IMR-90 (cell line): Measurements from ENCODE around the gene TEX35. TPM values are rescaled to one million over a fixed set of nuclear protein-coding genes. Genes with fewer than 3 reads are reported as not detected.

Source experiments
- ATAC-seq: fragments of 200-7000 bp; cut with Tn5 transposase; 2 replicates; pipeline ENCODE4 v1.9.1; 2020; ENCODE audit warnings: low read depth, mild to moderate bottlenecking, moderate library complexity
- BruUV-seq: library from RNA; stranded (reverse); fragments of 400-500 nt; replicated peaks from 2 replicates; lab custom pipeline; 2021; lab: Mats Ljungman, UMichigan
- CTCF ChIA-PET: fragments of 300-600 bp; formaldehyde crosslinking; extraction: SDS; loops from one replicate; lab custom pipeline; 2021; ENCODE audit warnings: antibody characterized with exemption; lab: Yijun Ruan, JAX
- POLR2A ChIA-PET: fragments of 300-600 bp; sonication (Branson Sonifier 250); formaldehyde crosslinking; loops from one replicate; lab custom pipeline; 2022; ENCODE audit warnings: antibody characterized with exemption; ENCODE audit not compliant: unreplicated experiment; lab: Charles Lee
- DNase-seq: peaks from one replicate; pipeline ENCODE4 v3.0.0; 2013
- H2AFZ ChIP-seq: replicated peaks from 2 replicates; pipeline ENCODE3; 2013; ENCODE audit warnings: low read length, mild to moderate bottlenecking; ENCODE audit not compliant: poor library complexity
- H2AK5ac ChIP-seq: 2 replicates; pipeline ENCODE4 v1.6.1; 2013; ENCODE audit warnings: low read depth, low read length, inconsistent platforms
- H2AK9ac ChIP-seq: replicated peaks from 2 replicates; pipeline ENCODE3; 2013; ENCODE audit warnings: mild to moderate bottlenecking, low read depth, low read length, moderate library complexity; ENCODE audit not compliant: poor library complexity
- H2BK120ac ChIP-seq: 2 replicates; pipeline ENCODE4 v1.6.1; 2013; ENCODE audit warnings: low read depth, low read length, inconsistent platforms
- H2BK15ac ChIP-seq: 3 replicates; pipeline ENCODE4 v1.6.1; 2013; ENCODE audit warnings: low read depth, low read length, inconsistent platforms
- H2BK20ac ChIP-seq: 2 replicates; pipeline ENCODE4 v1.6.1; 2013; ENCODE audit warnings: low read depth, mild to moderate bottlenecking, inconsistent platforms, low read length, moderate library complexity
- H2BK5ac ChIP-seq: 2 replicates; pipeline ENCODE4 v1.6.1; 2013; ENCODE audit warnings: mild to moderate bottlenecking, low read depth, low read length, inconsistent platforms; ENCODE audit not compliant: poor library complexity, severe bottlenecking
- H3K14ac ChIP-seq: replicated peaks from 2 replicates; pipeline ENCODE4 v1.6.1; 2013; ENCODE audit warnings: low read depth, low read length, inconsistent platforms
- H3K18ac ChIP-seq: 2 replicates; pipeline ENCODE4 v1.6.1; 2013; ENCODE audit warnings: low read depth, low read length, control low read depth
- H3K23ac ChIP-seq: 2 replicates; pipeline ENCODE4 v1.6.1; 2013; ENCODE audit warnings: low read depth, low read length, inconsistent platforms
- H3K27ac ChIP-seq: 2 replicates; pipeline ENCODE4 v1.5.1; 2013; ENCODE audit warnings: mild to moderate bottlenecking, control low read depth, low read length; ENCODE audit not compliant: insufficient read depth
- H3K27me3 ChIP-seq: 2 replicates; pipeline ENCODE4 v1.6.1; 2013; ENCODE audit warnings: low read length; ENCODE audit not compliant: control insufficient read depth, insufficient read depth
- H3K36me3 ChIP-seq: 2 replicates; pipeline ENCODE4 v1.6.1; 2013; ENCODE audit warnings: low read length, mixed read lengths; ENCODE audit not compliant: control insufficient read depth, insufficient read depth
- H3K4ac ChIP-seq: 2 replicates; pipeline ENCODE4 v1.6.1; 2013; ENCODE audit warnings: low read depth, low read length, inconsistent platforms
- H3K4me1 ChIP-seq: 2 replicates; pipeline ENCODE4 v1.6.1; 2013; ENCODE audit warnings: low read length, mixed read lengths; ENCODE audit not compliant: control insufficient read depth, insufficient read depth
- H3K4me2 ChIP-seq: 2 replicates; pipeline ENCODE4 v1.6.1; 2013; ENCODE audit warnings: low read depth, mild to moderate bottlenecking, control low read depth, low read length, moderate library complexity
- H3K4me3 ChIP-seq: 2 replicates; pipeline ENCODE4 v1.5.1; 2013; ENCODE audit warnings: low read depth, mild to moderate bottlenecking, control low read depth, low read length, moderate library complexity; ENCODE audit not compliant: insufficient read depth
- H3K56ac ChIP-seq: 2 replicates; pipeline ENCODE4 v1.6.1; 2013; ENCODE audit warnings: low read length, inconsistent platforms; ENCODE audit not compliant: insufficient read depth; ENCODE audit errors: extremely low read depth
- H3K79me1 ChIP-seq, 2 experiments: 2 replicates each; pipeline ENCODE4 v1.6.1; 2013; ENCODE audit warnings: low read length in 2 of 2, inconsistent platforms in 1 of 2, low read depth in 1 of 2
- H3K9ac ChIP-seq: 2 replicates; pipeline ENCODE4 v1.6.1; 2013; ENCODE audit warnings: low read depth, low read length, control low read depth
- H3K9me1 ChIP-seq: 2 replicates; pipeline ENCODE4 v1.6.1; 2013; ENCODE audit warnings: low read length, inconsistent platforms; ENCODE audit not compliant: insufficient read depth
- H3K9me3 ChIP-seq: 2 replicates; pipeline ENCODE4 v1.6.1; 2013; ENCODE audit warnings: low read length; ENCODE audit not compliant: control insufficient read depth, insufficient read depth
- H4K20me1 ChIP-seq: 2 replicates; pipeline ENCODE4 v1.6.1; 2013; ENCODE audit warnings: low read length, inconsistent platforms; ENCODE audit not compliant: insufficient read depth
- H4K5ac ChIP-seq: 2 replicates; pipeline ENCODE4 v1.6.1; 2013; ENCODE audit warnings: mild to moderate bottlenecking, low read depth, low read length, control low read depth
- H4K8ac ChIP-seq, 2 experiments: 2 replicates each; pipeline ENCODE4 v1.6.1; 2013; ENCODE audit warnings: low read depth in 2 of 2, low read length in 2 of 2, control low read depth in 1 of 2, inconsistent platforms in 1 of 2
- H4K91ac ChIP-seq: 2 replicates; pipeline ENCODE4 v1.6.1; 2013; ENCODE audit warnings: low read depth, low read length, inconsistent platforms; ENCODE audit not compliant: insufficient read depth
- BHLHE40 ChIP-seq: fragments of 150-350 bp; IDR thresholded peaks from 2 replicates; pipeline ENCODE4 v1.6.1; 2016; ENCODE audit warnings: mild to moderate bottlenecking, low read depth, low read length
- MXI1 ChIP-seq: IDR thresholded peaks from 2 replicates; pipeline ENCODE4 v1.6.1; 2012; ENCODE audit warnings: low read depth, mild to moderate bottlenecking, low read length, moderate library complexity, borderline replicate concordance
- SMC3 ChIP-seq: fragments of 150-350 bp; IDR thresholded peaks from 2 replicates; pipeline ENCODE4 v1.6.1; 2016; ENCODE audit warnings: low read depth, mild to moderate bottlenecking, antibody characterized with exemption, low read length, moderate library complexity
- WGBS, 2 experiments: methylation state at CpG; one replicate each; pipeline versions ENCODE4 v1.1.5 to v1.1.7; 2013; ENCODE audit warnings: missing lambda C conversion rate in 2 of 2; ENCODE audit not compliant: insufficient read length in 1 of 2; ENCODE audit errors: extremely low coverage in 2 of 2; 5-methylcytosine and 5-hydroxymethylcytosine counted together
- dilution Hi-C: fragments of 300-500 bp; cut with HindIII; formaldehyde crosslinking; loops from one replicate; pipeline ENCODE4 v1.14.3; 2018; ENCODE audit warnings: low sequenced_read_pairs; ENCODE audit not compliant: unreplicated experiment
- in situ Hi-C: fragments of 300-500 bp; cut with MboI; formaldehyde crosslinking; loops from 3 replicates; pipeline ENCODE4 v1.14.3; 2019; ENCODE audit warnings: low sequenced_read_pairs, inconsistent platforms, mixed read lengths
- intact Hi-C: fragments of 100-400 bp; cut with micrococcal nuclease; formaldehyde crosslinking; loops from 2 replicates; pipeline ENCODE4 v1.10.0; 2022
- polyA plus RNA-seq, 3 experiments: library from polyadenylated mRNA; depleted of rRNA; stranded (reverse); fragments of >200 nt; gene quantifications; 2 replicates each; pipeline ENCODE4 v1.2.3, GENCODE V29; 2012; ENCODE audit warnings: low replicate concordance in 1 of 3
- total RNA-seq: library from RNA; depleted of rRNA; stranded (reverse); fragments of >200 nt; gene quantifications from 2 replicates; pipeline ENCODE4 v1.2.3, GENCODE V29; 2012
- TF ChIP-seq, protein P1 (sequence below): fragments of 150-350 bp; IDR thresholded peaks from 2 replicates; pipeline ENCODE4 v1.6.1; 2017; ENCODE audit warnings: mild to moderate bottlenecking, antibody characterized with exemption, low read length, low read depth

Gene TEX35
- total and polyA plus RNA-seq, 2 of the 4 experiments (the other 2 are of a cell fraction): 0.05 TPM; not detected in 1

DNA sequence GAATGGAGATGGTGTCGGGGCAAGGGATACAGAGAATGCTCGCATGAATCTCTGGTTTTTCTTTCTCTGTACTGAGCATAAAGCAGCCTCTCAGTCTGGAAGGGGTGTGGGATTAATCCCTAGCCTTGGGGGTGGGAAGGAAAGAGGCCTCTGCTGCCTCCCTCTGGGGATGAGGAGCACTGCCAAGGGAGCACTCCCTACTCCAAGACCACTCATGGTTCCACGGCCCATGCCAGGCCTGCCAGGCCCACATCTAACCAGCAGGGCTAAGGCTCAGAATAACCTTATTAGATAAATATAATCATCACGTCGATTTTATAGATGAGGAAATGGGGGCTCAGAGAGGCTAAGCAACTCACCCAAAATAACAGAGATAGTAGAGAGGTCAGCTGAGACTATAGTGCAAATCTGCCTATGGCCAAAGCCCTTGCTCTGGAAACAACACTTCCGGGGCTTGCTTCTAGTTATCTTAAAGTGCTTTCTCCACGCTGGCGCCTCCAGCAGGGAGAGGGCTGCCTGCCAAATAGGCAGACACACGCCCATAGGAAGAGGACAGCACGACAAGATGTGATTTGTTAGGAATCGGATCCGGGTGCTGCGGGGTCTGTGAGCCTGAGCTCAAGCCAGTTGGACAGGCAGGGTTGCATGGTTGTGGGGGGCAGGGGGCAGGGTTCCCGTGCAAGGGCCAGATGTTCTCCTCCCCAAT is 522 bp downstream of the TEX35 start:
- H3K9me1 ChIP-seq: no peaks in the 10 kb centered on the region; the same call in 1 of the 2 replicates
- DNase-seq (peak; percentile 17), ATAC-seq (peak; percentile 64)
- H2AK9ac ChIP-seq: no peak overlapping the region
- H3K4ac ChIP-seq: no peak overlapping the region
- H3K36me3 ChIP-seq: no peaks in the 10 kb centered on the region
- no peak overlapping the region for H3K4me3 ChIP-seq
- TF ChIP-seq BHLHE40 (no peak), SMC3 (no peak), MXI1 (no peak)
- TF ChIP-seq, protein P1, sequence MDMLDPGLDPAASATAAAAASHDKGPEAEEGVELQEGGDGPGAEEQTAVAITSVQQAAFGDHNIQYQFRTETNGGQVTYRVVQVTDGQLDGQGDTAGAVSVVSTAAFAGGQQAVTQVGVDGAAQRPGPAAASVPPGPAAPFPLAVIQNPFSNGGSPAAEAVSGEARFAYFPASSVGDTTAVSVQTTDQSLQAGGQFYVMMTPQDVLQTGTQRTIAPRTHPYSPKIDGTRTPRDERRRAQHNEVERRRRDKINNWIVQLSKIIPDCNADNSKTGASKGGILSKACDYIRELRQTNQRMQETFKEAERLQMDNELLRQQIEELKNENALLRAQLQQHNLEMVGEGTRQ: no peak
- H2BK20ac ChIP-seq: no peak overlapping the region
- no peak overlapping the region for H2BK15ac ChIP-seq
- no peaks in the 10 kb centered on the region for H3K9me3 ChIP-seq
- no TSS peak for BruUV-seq
- no peaks in the 10 kb centered on the region for H4K20me1 ChIP-seq
- no peak overlapping the region for H3K23ac ChIP-seq
- no peak overlapping the region for H2BK5ac ChIP-seq
- no peak overlapping the region for H3K27ac ChIP-seq
- ChIA-PET CTCF (interaction anchor here (1.0 kb wide), 1 partner anchor 13 kb away, joined by 4 read pairs; no protein-coding TSS in a partner anchor), POLR2A (no interaction called here)
- H2BK120ac ChIP-seq: no peak overlapping the region
- no peak overlapping the region for H3K4me2 ChIP-seq
- dilution Hi-C loops: no loop called here
- no peaks in the 10 kb centered on the region for H3K79me1 ChIP-seq
- H3K18ac ChIP-seq: no peak overlapping the region
- no peak overlapping the region for H3K9ac ChIP-seq
- H3K4me1 ChIP-seq: no peaks in the 10 kb centered on the region; the same call in 1 of the 2 replicates
- H4K8ac ChIP-seq: 0 out of 4 replicates have a peak overlapping the region, but pooled peaks of 1 of the 2 experiments have one; percentile 19
- 7% methylated on average over 2 of the region's 14 CpGs; no CpG with 5 or more reads in 1 of the 2 experiments for WGBS, 2 experiments
- in situ Hi-C loops: no loop called here
- H4K91ac ChIP-seq: no peak overlapping the region
- H3K14ac ChIP-seq: no peak overlapping the region
- H3K56ac ChIP-seq: no peak overlapping the region; the same call in 1 of the 2 replicates
- H2AK5ac ChIP-seq: no peak overlapping the region
- peak overlapping the region; percentile 67 for H2AFZ ChIP-seq
- intact Hi-C loops: no loop called here
- no peak overlapping the region for H4K5ac ChIP-seq
- H3K27me3 ChIP-seq: peaks cover 3% of the 10 kb centered on the region
